ENCODE data around the gene TOPAZ1.

DNA sequence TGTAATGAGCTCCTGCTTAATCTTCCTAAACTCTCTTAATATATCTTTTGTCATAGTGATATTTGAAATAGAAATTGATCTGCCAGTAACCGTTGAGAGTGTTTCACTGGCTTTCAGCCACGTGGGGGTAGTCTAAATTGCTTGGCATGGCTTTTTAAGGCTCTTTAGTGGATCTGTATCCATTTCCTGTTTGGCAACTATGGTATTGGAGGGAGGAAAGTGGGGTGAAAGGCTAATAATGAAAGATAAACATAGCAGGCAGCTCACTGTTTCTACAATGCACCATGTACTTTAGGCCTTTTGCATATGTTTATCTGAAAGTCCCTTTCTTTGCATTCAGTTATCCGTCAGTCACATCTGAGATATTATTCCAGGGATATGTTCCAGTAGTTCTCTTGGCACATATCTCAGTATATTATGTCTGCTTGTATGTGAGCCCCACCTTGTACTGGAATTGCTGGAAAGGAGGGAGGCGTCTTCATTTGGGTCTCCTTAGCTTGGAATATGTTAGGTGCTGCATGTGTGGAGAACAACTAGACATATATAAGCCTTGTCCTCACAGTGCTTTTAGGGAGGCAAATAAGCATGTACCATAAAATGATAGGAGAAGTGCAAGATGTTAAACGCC is 10.8 kb downstream of the TOPAZ1 start:
- TF ChIP-seq POLR2A (IDR thresholded peaks at IDR 0.05) (no peak), POLR2AphosphoS5 (IDR thresholded peaks at IDR 0.05) (no peak)
- TF ChIP-seq, protein P1, sequence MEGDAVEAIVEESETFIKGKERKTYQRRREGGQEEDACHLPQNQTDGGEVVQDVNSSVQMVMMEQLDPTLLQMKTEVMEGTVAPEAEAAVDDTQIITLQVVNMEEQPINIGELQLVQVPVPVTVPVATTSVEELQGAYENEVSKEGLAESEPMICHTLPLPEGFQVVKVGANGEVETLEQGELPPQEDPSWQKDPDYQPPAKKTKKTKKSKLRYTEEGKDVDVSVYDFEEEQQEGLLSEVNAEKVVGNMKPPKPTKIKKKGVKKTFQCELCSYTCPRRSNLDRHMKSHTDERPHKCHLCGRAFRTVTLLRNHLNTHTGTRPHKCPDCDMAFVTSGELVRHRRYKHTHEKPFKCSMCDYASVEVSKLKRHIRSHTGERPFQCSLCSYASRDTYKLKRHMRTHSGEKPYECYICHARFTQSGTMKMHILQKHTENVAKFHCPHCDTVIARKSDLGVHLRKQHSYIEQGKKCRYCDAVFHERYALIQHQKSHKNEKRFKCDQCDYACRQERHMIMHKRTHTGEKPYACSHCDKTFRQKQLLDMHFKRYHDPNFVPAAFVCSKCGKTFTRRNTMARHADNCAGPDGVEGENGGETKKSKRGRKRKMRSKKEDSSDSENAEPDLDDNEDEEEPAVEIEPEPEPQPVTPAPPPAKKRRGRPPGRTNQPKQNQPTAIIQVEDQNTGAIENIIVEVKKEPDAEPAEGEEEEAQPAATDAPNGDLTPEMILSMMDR (IDR thresholded peaks at IDR 0.05) = no peak
